Mesenchymal stem cell (in vitro differentiated cells and primary cell): ENCODE results near the gene GPC2.

Experiments used
- DNase-seq: peaks from one replicate; pipeline ENCODE4 v3.0.0-alpha.2; 2013
- H2AFZ ChIP-seq: one replicate; pipeline ENCODE4 v1.6.1; 2013; ENCODE audit warnings: low read depth, mild to moderate bottlenecking, control low read depth, inconsistent platforms, low read length, moderate library complexity
- H2AK5ac ChIP-seq: 2 replicates; pipeline ENCODE4 v1.6.1; 2013; ENCODE audit warnings: low read length, moderate library complexity, mild to moderate bottlenecking, inconsistent platforms; ENCODE audit not compliant: severe bottlenecking
- H2BK120ac ChIP-seq: one replicate; pipeline ENCODE4 v1.6.1; 2013; ENCODE audit warnings: low read depth, mild to moderate bottlenecking, inconsistent platforms, low read length, moderate library complexity
- H2BK12ac ChIP-seq, 2 experiments: one replicate each; pipeline ENCODE4 v1.6.1; 2013; ENCODE audit warnings: inconsistent platforms in 2 of 2, low read length in 2 of 2, mild to moderate bottlenecking in 2 of 2, moderate library complexity in 2 of 2, control low read depth in 1 of 2
- H2BK15ac ChIP-seq: one replicate; pipeline ENCODE4 v1.6.1; 2013; ENCODE audit warnings: mild to moderate bottlenecking, low read depth, inconsistent platforms; ENCODE audit not compliant: poor library complexity, severe bottlenecking
- H2BK5ac ChIP-seq: 2 replicates; pipeline ENCODE4 v1.6.1; 2013; ENCODE audit warnings: low read depth, mild to moderate bottlenecking, low read length, control low read depth, inconsistent platforms; ENCODE audit not compliant: poor library complexity, severe bottlenecking
- H3K14ac ChIP-seq, 2 experiments: one replicate each; pipeline ENCODE4 v1.6.1; 2013; ENCODE audit warnings: inconsistent platforms in 2 of 2, low read length in 2 of 2, control low read depth in 1 of 2, mild to moderate bottlenecking in 1 of 2, moderate library complexity in 1 of 2
- H3K18ac ChIP-seq, 2 experiments: one replicate each; pipeline ENCODE4 v1.6.1; 2013; ENCODE audit warnings: inconsistent platforms in 2 of 2, low read length in 2 of 2, control low read depth in 1 of 2, low read depth in 1 of 2, mild to moderate bottlenecking in 1 of 2
- H3K23ac ChIP-seq, 2 experiments: one replicate each; pipeline ENCODE4 v1.6.1; 2013; ENCODE audit warnings: inconsistent platforms in 2 of 2, low read length in 2 of 2, mild to moderate bottlenecking in 2 of 2, moderate library complexity in 2 of 2, control low read depth in 1 of 2
- H3K27ac ChIP-seq: 2 replicates; pipeline ENCODE4 v1.5.1; 2013; ENCODE audit warnings: mild to moderate bottlenecking, moderate library complexity, low read length, control low read depth, inconsistent platforms; ENCODE audit not compliant: poor library complexity, severe bottlenecking
- H3K27me3 ChIP-seq, 2 experiments: 2 replicates each; pipeline versions ENCODE4 v1.6.1 to v1.7.0; 2013; ENCODE audit warnings: low read length in 2 of 2, mild to moderate bottlenecking in 2 of 2, moderate library complexity in 2 of 2, control low read depth in 1 of 2, inconsistent platforms in 1 of 2; ENCODE audit not compliant: control insufficient read depth in 1 of 2, insufficient read depth in 1 of 2
- H3K36me3 ChIP-seq, 2 experiments: 2 replicates each; pipeline versions ENCODE4 v1.6.1 to v1.7.0; 2013; ENCODE audit warnings: low read length in 2 of 2, control low read depth in 1 of 2, inconsistent platforms in 1 of 2, low read depth in 1 of 2, mild to moderate bottlenecking in 1 of 2; ENCODE audit not compliant: insufficient read depth in 2 of 2, control insufficient read depth in 1 of 2
- H3K4ac ChIP-seq, 2 experiments: one replicate each; pipeline ENCODE4 v1.6.1; 2013; ENCODE audit warnings: inconsistent platforms in 2 of 2, low read length in 2 of 2, mild to moderate bottlenecking in 2 of 2, moderate library complexity in 2 of 2, control low read depth in 1 of 2, low read depth in 1 of 2
- H3K4me1 ChIP-seq: 2 replicates; pipeline ENCODE4 v1.6.1; 2013; ENCODE audit warnings: low read depth, low read length, control low read depth; ENCODE audit not compliant: control insufficient read depth, insufficient read depth
- H3K4me2 ChIP-seq: 2 replicates; pipeline ENCODE4 v1.6.1; 2013; ENCODE audit warnings: low read length, mild to moderate bottlenecking, inconsistent platforms; ENCODE audit not compliant: poor library complexity, severe bottlenecking
- H3K4me3 ChIP-seq, 2 experiments: 2 replicates each; pipeline versions ENCODE4 v1.5.1 to v1.7.0; 2013; ENCODE audit warnings: low read length in 2 of 2, mild to moderate bottlenecking in 2 of 2, control low read depth in 1 of 2, low read depth in 1 of 2; ENCODE audit not compliant: insufficient read depth in 1 of 2
- H3K79me1 ChIP-seq: replicated peaks from 2 replicates; pipeline ENCODE4 v1.6.1; 2013; ENCODE audit warnings: mild to moderate bottlenecking, control low read depth, low read length, inconsistent platforms; ENCODE audit not compliant: poor library complexity, severe bottlenecking
- H3K9ac ChIP-seq: 2 replicates; pipeline ENCODE4 v1.7.0; 2013; ENCODE audit warnings: mild to moderate bottlenecking, low read length, moderate library complexity
- H3K9me3 ChIP-seq: 2 replicates; pipeline ENCODE4 v1.7.0; 2013; ENCODE audit warnings: mild to moderate bottlenecking, low read length; ENCODE audit not compliant: control insufficient read depth
- H4K8ac ChIP-seq: one replicate; pipeline ENCODE4 v1.6.1; 2013; ENCODE audit warnings: inconsistent platforms, mild to moderate bottlenecking, low read length, moderate library complexity
- H4K91ac ChIP-seq: one replicate; pipeline ENCODE4 v1.6.1; 2013; ENCODE audit warnings: mild to moderate bottlenecking, low read length, inconsistent platforms
- WGBS: methylation state at CpG from one replicate; pipeline ENCODE4 v1.1.7; 2013; ENCODE audit warnings: mixed read lengths; 5-methylcytosine and 5-hydroxymethylcytosine counted together

Gene GPC2

DNA sequence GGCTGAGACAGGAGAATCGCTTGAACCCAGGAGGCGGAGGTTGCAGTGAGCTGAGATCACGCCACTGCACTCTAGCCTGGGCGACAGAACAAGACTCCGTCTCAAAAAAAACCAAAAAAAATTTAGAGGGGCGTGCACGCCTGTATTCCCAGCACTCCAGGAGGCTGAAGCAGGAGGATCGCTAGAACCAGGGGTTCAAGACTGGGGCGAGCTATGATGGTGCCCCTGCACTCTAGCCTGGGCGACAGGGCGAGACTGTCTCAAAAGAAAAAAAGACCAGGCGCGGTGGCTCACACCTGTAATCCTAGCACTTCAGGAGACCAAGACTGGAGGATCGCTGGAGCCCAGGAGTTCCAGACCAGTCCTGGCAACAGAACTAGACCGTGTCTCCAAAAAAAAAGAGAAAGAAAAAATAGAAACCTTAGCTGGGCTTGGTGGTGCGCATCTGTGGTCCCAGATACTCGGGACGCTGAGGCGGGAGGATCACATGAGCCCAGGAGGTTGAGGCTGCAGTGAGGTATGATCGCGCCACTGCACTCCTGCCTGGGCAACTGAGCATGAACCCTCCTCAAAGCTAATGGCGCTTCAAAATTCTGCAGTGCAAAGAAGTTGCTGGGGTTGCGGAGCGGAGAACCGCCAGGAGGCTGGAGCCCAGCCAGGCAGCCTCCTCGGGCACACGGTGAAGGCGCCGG lies 50.8 kb downstream of the GPC2 start:
- Histone ChIP-seq H4K8ac (peak overlapping the region; percentile 58), H2AK5ac (no peak overlapping the region), H3K4me1 (peaks cover 17% of the 10 kb centered on the region), H3K18ac (peak overlapping the region; percentile 59 to 71), H2BK12ac (peak overlapping the region; percentile 2 to 28), H2BK5ac (peak overlapping the region; percentile 89), H3K23ac (peak overlapping the region; percentile 35 to 81), H3K27me3 (no peaks in the 10 kb centered on the region), H3K27ac (peak overlapping the region; percentile 98), H2BK15ac (no peak overlapping the region), H4K91ac (peak overlapping the region; percentile 71), H2AFZ (no peak overlapping the region), H3K14ac (peak overlapping the region in 1 of 2 experiments; percentile 16), H3K9ac (peak overlapping the region; percentile 98), H3K36me3 (peaks cover 20 to 29% of the 10 kb centered on the region in 2 experiments), H3K9me3 (no peaks in the 10 kb centered on the region), H3K4ac (peak overlapping the region; percentile 60 to 66), H3K4me2 (peak overlapping the region; percentile 69), H2BK120ac (peak overlapping the region; percentile 11), H3K4me3 (peak overlapping the region; percentile 92 to 93), H3K79me1 (peaks cover 23% of the 10 kb centered on the region)
- DNase-seq = no peak
- WGBS = 28% methylated on average over 29 of the region's 29 CpGs

GRCh38 chr7:100124301-100125230 lies 52.6 kb downstream of the GPC2 start:
- WGBS = 94% methylated on average over 3 of the region's 4 CpGs
- H2BK5ac ChIP-seq = no peak overlapping the region
- peaks cover 26% of the 10 kb centered on the region for H3K79me1 ChIP-seq
- peaks cover 20 to 29% of the 10 kb centered on the region in 2 experiments for H3K36me3 ChIP-seq
- H4K91ac ChIP-seq = no peak overlapping the region
- no peak overlapping the region for H2BK12ac ChIP-seq
- H3K4me2 ChIP-seq = no peak overlapping the region
- no peak overlapping the region for H2BK120ac ChIP-seq
- H3K14ac ChIP-seq = no peak overlapping the region
- H3K27ac ChIP-seq = no peak overlapping the region
- H3K9ac ChIP-seq = no peak overlapping the region
- no peak for DNase-seq
- no peaks in the 10 kb centered on the region for H3K27me3 ChIP-seq
- no peak overlapping the region for H2AFZ ChIP-seq
- H3K4me3 ChIP-seq = no peak overlapping the region
- H3K4ac ChIP-seq = no peak overlapping the region
- H4K8ac ChIP-seq = no peak overlapping the region
- no peak overlapping the region for H2AK5ac ChIP-seq
- no peaks in the 10 kb centered on the region for H3K9me3 ChIP-seq
- no peak overlapping the region for H3K18ac ChIP-seq
- peaks cover 22% of the 10 kb centered on the region for H3K4me1 ChIP-seq
- H2BK15ac ChIP-seq = no peak overlapping the region
- no peak overlapping the region for H3K23ac ChIP-seq

- Histone ChIP-seq H3K18ac (no peak overlapping the region), H3K36me3 (peaks cover 20 to 29% of the 10 kb centered on the region in 2 experiments), H3K4me3 (no peak overlapping the region), H4K91ac (no peak overlapping the region), H2AK5ac (no peak overlapping the region), H3K27me3 (no peaks in the 10 kb centered on the region), H2BK15ac (no peak overlapping the region), H2BK120ac (no peak overlapping the region), H3K4me2 (no peak overlapping the region), H2BK5ac (no peak overlapping the region), H3K14ac (no peak overlapping the region), H3K23ac (no peak overlapping the region), H2BK12ac (no peak overlapping the region), H4K8ac (no peak overlapping the region), H3K4me1 (peaks cover 19% of the 10 kb centered on the region), H3K79me1 (peaks cover 32% of the 10 kb centered on the region), H3K27ac (no peak overlapping the region), H2AFZ (no peak overlapping the region), H3K9me3 (no peaks in the 10 kb centered on the region), H3K9ac (no peak overlapping the region), H3K4ac (no peak overlapping the region)
- DNase-seq = no peak
- 100% methylated on average over 1 of the region's 1 CpG for WGBS
These were observed 54.6 kb downstream of the GPC2 start for GRCh38 chr7:100122568-100122967.

- H2BK12ac ChIP-seq = peak overlapping the region in 1 of 2 experiments; percentile 21
- no peak overlapping the region for H3K18ac ChIP-seq
- peaks cover 28% of the 10 kb centered on the region for H3K79me1 ChIP-seq
- no peak overlapping the region for H3K27ac ChIP-seq
- H3K4me3 ChIP-seq = no peak overlapping the region
- H3K4me1 ChIP-seq = peaks cover 15% of the 10 kb centered on the region
- H4K91ac ChIP-seq = no peak overlapping the region
- H2BK120ac ChIP-seq = no peak overlapping the region
- no peaks in the 10 kb centered on the region for H3K9me3 ChIP-seq
- H3K27me3 ChIP-seq = no peaks in the 10 kb centered on the region
- H3K14ac ChIP-seq = no peak overlapping the region
- H2BK15ac ChIP-seq = peak overlapping the region; percentile 6
- H3K9ac ChIP-seq = no peak overlapping the region
- no peak overlapping the region for H2AK5ac ChIP-seq
- H3K4me2 ChIP-seq = no peak overlapping the region
- DNase-seq = no peak
- whole genome bisulfite sequencing = 86% methylated on average over 13 of the region's 13 CpGs
- H2AFZ ChIP-seq = no peak overlapping the region
- H4K8ac ChIP-seq = no peak overlapping the region
- no peak overlapping the region for H2BK5ac ChIP-seq
- no peak overlapping the region for H3K23ac ChIP-seq
- peaks cover 20 to 29% of the 10 kb centered on the region in 2 experiments for H3K36me3 ChIP-seq
- peak overlapping the region in 1 of 2 experiments; percentile 15 for H3K4ac ChIP-seq
These were observed 55.1 kb downstream of the GPC2 start for GRCh38 chr7:100122067-100122466.
